IPS-NIHi7 (cell line): ENCODE data around the gene WWOX.
"Not testable (repeated sequence)": the region's sequence is repeated elsewhere in the genome, so short reads cannot be mapped to it uniquely, and the experiment has no call there.

Experiments used
- DNase-seq: peaks from one replicate; pipeline ENCODE4 v3.0.0; 2012; ENCODE audit warnings: mixed read lengths; ENCODE audit errors: extremely low spot score

The WWOX gene

GRCh38 chr16:79204486-79204885 is 1105.0 kb downstream of the WWOX start:
- no peak for DNase-seq

- no peak for DNase-seq
Measured at GRCh38 chr16:79206889-79207288, 1107.4 kb downstream of the WWOX start.

DNA sequence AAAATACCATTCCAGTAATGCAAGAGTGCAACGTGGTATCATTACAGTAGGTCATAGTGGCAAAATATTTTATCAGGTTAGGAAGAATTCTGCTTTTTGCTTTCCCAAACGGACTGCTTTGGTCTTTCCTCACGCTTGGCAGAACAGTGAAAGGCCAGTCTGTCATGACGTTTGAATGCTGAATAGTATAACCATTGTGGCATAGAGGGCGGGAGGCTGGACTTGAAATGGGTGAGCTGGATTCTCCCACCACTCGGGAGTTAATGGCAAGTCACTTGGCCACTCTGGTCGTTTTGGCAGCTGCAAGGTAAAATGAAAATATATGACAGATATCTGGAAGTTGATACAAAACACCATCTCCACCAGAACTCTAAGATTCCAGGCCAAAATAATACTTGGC is 1109.9 kb downstream of the WWOX start:
- no peak for DNase-seq

DNA sequence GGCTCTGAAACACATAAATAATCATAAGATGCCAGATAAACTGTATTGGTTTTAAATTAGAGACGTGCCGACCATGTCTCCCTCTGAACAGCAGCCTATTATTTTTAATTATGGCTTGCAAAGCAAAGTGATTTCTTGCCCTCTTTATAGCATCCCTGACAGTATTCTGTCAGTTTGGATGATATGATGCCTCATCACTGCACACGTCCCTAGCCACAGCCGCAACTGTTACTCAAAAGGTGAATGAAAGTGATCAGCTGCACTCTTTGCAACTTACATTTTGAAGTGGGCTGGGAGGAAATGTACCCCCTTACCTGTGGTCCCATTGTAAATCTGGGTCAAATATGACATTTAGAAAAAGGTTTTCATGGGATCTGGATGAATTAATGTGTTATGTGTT is 1111.2 kb downstream of the WWOX start:
- no peak for DNase-seq

GRCh38 chr16:79211586-79211985 is 1112.1 kb downstream of the WWOX start:
- DNase-seq: no peak

DNA sequence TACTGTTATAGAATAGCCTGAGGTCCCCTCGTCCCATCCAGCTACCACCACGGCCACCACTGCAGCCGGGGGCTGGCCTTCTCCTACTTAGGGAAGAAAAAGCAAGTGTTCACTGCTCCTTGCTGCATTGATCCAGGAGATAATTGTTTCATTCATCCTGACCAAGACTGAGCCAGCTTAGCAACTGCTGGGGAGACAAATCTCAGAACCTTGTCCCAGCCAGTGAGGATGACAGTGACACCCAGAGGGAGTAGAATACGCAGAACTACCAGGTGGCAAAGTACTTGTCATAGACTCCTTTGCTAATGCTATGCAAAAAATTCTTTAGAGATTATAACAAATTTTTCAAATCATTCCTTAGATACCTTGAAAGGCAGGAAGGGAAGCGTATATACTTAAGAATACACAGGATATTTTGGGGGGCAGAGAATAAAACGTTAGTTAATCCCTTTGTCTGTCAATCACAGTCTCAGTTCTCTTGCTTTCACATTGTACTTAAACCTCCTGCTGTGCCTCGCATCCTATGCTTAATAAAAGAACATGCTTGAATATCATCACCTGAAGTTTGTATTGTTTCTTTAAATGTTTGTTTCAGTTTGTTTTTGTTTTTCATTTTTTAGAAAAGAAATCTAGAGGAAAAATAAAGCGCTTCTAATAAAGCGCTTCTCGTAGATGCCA is 1112.8 kb downstream of the WWOX start:
- no peak for DNase-seq

DNA sequence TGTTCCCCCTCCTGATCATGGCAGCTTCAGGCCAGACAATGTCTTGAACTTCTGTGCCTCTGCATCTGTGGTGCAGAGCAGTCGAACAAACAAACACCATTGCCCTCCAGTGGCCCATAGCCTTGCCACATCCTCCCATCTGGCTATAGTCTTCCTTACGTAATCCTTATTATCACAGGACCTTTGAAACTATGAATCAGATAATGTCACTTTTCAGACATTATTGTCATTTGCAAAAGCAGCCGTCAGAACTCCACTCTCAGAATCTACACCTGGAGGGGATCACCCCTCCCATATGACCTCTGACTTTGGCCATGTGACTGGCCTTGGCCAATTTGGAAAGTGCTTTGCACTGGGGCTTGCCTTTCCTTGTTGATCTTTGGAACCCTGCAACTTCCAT is 1113.8 kb downstream of the WWOX start:
- no peak for DNase-seq

DNA sequence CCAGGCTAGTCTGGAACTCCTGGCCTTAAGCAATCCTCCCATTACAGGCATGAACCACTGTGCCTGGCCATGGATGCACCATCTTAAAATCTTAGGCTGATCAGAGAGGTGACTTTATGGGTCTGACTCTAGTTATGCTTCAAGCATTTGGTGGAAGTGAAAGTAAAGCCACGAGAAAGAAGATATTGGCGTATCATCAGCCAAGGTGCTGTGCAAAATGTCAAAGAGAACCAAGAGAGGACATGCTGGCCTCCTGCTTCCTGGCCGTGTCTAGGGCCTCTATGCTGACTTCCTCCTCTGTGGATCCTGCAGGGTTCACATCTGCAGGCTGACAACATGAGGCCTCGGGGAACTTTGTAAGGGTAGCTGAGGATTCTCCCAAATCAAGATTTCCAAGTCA is 1115.8 kb downstream of the WWOX start:
- no peak for DNase-seq

DNA sequence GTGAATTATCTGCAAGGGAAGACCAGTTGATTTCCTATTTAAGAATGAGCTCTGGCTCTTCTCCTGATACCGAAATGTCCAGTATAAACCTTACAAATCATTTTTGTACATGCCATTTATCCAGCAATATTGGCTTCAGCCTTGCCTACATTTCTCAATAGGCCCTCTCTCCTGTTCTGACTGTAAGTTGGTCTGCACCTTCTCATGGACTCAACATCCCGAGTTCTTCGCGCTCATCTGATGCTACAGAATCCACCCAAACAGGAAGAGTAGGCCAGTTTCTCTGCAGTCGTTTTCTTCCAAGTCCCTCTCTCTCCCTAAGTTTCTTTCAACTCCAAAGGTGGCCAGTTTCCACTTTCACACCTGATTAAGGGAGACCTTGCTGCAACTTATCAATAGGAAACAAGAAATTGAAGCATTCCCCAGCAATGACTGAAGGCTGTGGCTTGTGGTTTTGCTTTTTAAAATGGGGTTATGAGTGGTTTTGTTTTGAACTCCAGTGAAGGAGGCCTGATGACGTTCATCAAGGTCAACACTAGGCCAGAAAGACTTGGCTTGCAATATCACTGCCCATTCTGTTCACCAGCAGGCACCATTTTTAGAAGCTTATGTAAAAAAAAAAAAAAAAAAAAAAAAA is 1118.0 kb downstream of the WWOX start:
- DNase-seq: no peak

- no peak for DNase-seq
Measured at GRCh38 chr16:79218351-79218750, 1118.9 kb downstream of the WWOX start.

- DNase-seq: not testable (repeated sequence)
Measured at GRCh38 chr16:79225994-79226393, 1126.5 kb downstream of the WWOX start.

- no peak for DNase-seq
Measured at GRCh38 chr16:79229361-79229760, 1129.9 kb downstream of the WWOX start.

GRCh38 chr16:79245700-79246099 is 1146.2 kb downstream of the WWOX start:
- DNase-seq: not testable (repeated sequence)

- peak; percentile 33 for DNase-seq
Measured at GRCh38 chr16:79247386-79247785, 1147.9 kb downstream of the WWOX start.

DNA sequence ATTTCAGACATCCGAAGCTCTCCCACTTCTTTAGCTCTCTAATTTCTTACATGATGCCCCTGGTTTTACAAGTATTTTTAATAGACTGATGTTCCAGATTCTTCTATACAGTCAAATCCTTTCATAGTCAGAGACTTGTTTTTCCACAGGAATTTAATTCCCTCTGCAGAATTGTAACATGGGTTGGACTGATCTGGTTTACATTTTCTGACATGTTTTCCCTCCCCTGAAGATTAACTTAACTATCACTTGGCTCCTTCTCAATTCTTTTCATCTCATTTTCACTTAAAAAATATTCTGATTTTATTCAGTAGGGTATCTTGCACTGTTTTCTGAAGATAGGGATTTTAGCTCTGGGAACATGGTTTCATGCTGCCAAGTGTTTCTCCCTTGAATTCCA is 1148.9 kb downstream of the WWOX start:
- DNase-seq: no peak

DNA sequence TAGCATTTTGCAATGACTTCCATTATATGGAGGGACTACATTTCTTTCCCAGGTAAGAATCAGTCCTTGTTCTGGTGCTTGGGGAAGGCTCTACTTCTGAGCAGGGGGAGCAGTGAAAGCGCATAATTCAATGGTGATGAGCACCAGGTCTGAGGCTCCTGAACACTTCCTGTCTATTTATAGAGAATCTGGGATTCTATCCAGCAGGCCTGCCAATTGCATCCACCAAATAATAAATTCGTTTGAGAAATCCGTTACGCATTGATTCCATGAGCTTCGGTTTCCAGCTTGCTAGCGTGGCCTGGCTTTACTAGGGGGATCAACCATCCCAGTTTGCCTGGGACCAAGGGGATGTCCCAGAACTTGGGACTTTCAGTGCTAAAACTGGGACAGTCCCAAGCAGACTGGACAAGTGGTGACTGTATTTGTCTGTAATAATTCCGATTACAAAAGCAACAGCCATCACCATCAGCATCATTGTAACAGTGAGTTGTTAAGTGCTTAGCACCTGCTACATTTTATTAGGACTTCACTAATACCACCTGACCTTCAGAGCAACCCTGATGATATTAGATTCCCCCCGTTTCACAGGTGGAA is 1151.1 kb downstream of the WWOX start:
- DNase-seq: no peak

DNA sequence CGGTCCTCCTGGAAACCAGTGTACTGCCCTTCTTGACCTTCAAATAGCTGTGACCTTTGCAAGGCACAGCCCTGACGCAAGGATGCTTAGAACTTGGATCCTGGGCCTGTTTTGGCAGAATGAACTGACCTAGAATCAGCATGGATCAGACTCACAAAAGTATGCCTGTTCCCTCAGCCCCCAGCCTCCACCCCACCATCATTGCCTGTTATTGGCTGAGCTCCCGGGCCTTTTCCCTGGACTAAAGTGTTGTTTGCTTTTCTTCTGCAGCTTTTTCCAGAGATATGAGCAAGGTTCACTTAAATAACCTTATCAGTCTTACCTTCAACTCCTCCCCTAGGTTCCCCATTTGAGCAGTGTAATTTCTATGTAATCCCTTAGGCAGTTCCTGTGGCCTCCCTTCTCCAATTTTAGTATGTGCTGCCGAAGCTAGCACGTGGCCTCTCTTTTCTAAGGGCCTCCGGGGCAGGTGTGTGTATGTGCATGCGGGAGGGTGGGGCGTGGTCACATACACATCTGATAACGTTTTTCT is 1153.7 kb downstream of the WWOX start:
- DNase-seq: no peak

DNA sequence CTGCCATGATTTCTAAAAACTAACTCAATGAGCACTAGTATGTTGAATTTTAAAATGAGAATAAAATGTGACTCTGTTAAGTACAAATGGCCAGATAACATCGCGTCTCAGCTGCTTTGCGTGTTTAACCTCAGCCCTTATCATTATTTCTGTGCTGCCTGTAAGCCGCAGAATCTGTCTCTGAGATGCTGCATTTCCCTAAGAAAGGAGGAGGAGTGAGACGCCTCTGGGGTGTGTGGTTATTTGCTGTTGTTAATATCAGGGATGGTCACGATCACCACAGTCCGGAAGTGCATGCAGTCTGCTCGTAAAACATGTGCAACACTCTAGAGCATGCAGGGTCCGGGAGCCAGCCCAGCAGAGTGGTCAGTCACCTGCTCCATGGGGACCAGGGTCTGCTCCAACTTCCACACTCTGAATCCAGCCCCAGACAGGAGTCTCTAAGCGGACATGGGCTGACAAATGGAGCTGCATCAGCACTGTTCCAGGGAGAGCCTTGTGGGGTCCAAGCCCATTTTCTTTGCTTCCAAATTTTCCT is 1158.6 kb downstream of the WWOX start:
- DNase-seq: no peak

DNA sequence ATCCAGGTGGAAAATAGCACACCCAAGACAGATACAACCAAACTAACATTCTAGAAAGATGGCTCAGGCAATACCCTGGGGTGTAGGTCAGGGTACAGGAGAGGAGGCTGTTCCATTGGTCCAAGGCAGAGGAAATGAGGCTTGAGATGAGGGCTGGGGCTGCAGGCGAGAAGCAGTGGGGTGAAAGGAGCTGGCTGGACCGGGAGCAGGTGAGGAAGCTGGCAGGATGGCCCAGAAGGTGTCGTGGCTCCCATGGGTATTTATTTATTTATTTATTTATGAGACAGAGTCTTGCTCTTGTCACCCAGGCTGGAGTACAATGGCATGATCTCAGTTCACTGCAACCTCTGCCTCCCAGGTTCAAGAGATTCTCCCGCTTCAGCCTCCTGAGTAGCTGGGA is 1161.4 kb downstream of the WWOX start:
- DNase-seq: not testable (repeated sequence)

- DNase-seq: peak; percentile 73
Measured at GRCh38 chr16:79261481-79261940, 1162.1 kb downstream of the WWOX start.

DNA sequence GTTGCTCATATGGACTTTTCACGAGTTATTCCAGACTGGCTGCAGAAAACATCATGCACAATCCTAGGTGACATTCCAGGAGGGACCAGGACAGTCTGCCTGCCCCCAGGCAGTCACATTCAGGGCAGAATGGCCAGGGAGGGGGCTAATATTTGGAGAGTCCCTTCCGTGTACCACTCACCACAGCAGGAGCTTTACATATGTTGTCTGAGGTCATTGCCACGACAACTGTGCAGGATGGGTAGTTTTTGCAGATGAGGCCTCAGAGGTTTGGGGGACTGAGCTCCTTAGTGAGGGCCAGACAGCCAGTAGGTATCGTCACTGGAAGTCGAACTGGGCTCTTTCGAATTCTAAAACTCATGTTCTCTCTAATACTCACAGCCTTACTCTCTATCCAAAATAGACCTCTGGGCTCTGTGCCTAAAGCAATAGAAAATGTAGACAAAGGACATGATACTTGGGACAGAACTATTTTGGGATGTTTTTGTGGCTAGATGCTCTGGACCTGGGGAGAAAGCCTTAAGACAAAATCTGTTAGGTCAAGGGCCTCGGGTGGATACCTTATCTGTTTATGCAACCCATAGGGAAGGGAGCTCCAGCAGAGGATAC is 1162.6 kb downstream of the WWOX start:
- DNase-seq: no peak
